Uterus (tissue), 4 donors: ENCODE measurements around the gene HSF5. TPM values are rescaled to one million over a fixed set of nuclear protein-coding genes. Genes with fewer than 3 reads are reported as not detected.

Experiments used
- DNase-seq, 2 donors: peaks; one replicate each; pipeline ENCODE4 v3.0.0-alpha.2; 2019 to 2020
- H3K27ac ChIP-seq, 2 donors: fragments of 200-600 bp; sonication (generic); 1 replicate in 1 of 2; 2 replicates in 1 of 2; pipeline ENCODE4 v1.5.1; 2016 to 2018
- H3K27me3 ChIP-seq, 2 donors: fragments of 200-600 bp; sonication (generic); one replicate each; pipeline ENCODE4 v1.5.1; 2018 to 2019; ENCODE audit warnings: control low read depth in 1 of 2
- H3K36me3 ChIP-seq, 2 donors: fragments of 200-600 bp; sonication (generic); one replicate each; pipeline ENCODE4 v1.5.1; 2019; ENCODE audit warnings: control low read depth in 1 of 2
- H3K4me1 ChIP-seq, 2 donors: fragments of 200-600 bp; sonication (generic); one replicate each; pipeline ENCODE4 v1.5.1; 2018 to 2019; ENCODE audit warnings: control low read depth in 1 of 2
- H3K4me3 ChIP-seq, 2 donors: fragments of 200-600 bp; sonication (generic); 1 replicate in 1 of 2; 2 replicates in 1 of 2; pipeline ENCODE4 v1.5.1; 2018 to 2019; ENCODE audit warnings: mild to moderate bottlenecking in 1 of 2
- H3K9me3 ChIP-seq, 2 donors: fragments of 200-600 bp; sonication (generic); one replicate each; pipeline ENCODE4 v1.5.1; 2019; ENCODE audit warnings: control low read depth in 1 of 2
- CTCF ChIP-seq, 4 experiments: fragments of 200-600 bp in 2 of 4; fragments of 450-650 bp in 2 of 4; sonication (generic) in 2 of 4; IDR thresholded peaks; one replicate each; pipeline ENCODE4 v1.5.1; 2016 to 2019; ENCODE audit warnings: antibody characterized with exemption in 4 of 4, mild to moderate bottlenecking in 2 of 4, moderate library complexity in 1 of 4
- POLR2A ChIP-seq, 2 donors: fragments of 450-650 bp; IDR thresholded peaks; one replicate each; pipeline ENCODE4 v1.6.1; 2016; ENCODE audit warnings: antibody characterized with exemption in 2 of 2, mild to moderate bottlenecking in 1 of 2, moderate library complexity in 1 of 2
- intact Hi-C: fragments of 100-400 bp; cut with DNase I; formaldehyde crosslinking; loops from one replicate; pipeline ENCODE4 v1.15.1; 2023; ENCODE audit warnings: low total_unique reads
- total RNA-seq, 4 donors: library from RNA; depleted of rRNA in 3 of 4; stranded (reverse); fragments of >200 nt in 3 of 4; gene quantifications; one replicate each; pipeline versions ENCODE4 v1.1.0 to v1.2.4, GENCODE V29; 2014 to 2023
- donor health status: DM: yes; HTN: yes; CAD: no.

The HSF5 gene
- total RNA-seq, 4 donors from 2014 or later, result 0.90 TPM; not detected in 3

DNA sequence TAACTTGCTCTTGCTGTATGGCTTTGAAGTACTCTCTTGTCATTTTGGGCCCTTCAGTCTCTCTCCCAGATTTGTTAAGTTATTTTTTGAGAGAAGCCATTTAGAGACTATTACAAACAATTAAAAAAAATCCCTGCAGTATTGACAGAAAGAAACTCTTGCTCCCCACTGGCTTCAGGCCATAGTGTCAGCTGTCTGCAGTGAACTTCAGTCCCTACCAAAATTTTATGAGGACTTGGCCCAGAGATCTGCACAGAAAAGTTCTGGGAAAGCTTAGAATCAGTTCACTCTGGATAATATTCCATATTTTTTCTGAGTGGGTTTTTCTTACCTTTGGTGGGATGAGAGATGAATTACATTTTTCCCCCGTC, 105.4 kb downstream of the HSF5 start:
- no peak overlapping the region for H3K27ac ChIP-seq
- H3K27me3 ChIP-seq, result no peaks in the 10 kb centered on the region
- H3K9me3 ChIP-seq, result no peaks in the 10 kb centered on the region
- no peaks in the 10 kb centered on the region for H3K36me3 ChIP-seq
- H3K4me3 ChIP-seq, result no peak overlapping the region
- no peak for DNase-seq
- TF ChIP-seq CTCF (IDR thresholded peaks at IDR 0.05) (no peak), POLR2A (IDR thresholded peaks at IDR 0.05) (no peak)
- intact Hi-C loops, result no loop called here
- no peaks in the 10 kb centered on the region for H3K4me1 ChIP-seq

DNA sequence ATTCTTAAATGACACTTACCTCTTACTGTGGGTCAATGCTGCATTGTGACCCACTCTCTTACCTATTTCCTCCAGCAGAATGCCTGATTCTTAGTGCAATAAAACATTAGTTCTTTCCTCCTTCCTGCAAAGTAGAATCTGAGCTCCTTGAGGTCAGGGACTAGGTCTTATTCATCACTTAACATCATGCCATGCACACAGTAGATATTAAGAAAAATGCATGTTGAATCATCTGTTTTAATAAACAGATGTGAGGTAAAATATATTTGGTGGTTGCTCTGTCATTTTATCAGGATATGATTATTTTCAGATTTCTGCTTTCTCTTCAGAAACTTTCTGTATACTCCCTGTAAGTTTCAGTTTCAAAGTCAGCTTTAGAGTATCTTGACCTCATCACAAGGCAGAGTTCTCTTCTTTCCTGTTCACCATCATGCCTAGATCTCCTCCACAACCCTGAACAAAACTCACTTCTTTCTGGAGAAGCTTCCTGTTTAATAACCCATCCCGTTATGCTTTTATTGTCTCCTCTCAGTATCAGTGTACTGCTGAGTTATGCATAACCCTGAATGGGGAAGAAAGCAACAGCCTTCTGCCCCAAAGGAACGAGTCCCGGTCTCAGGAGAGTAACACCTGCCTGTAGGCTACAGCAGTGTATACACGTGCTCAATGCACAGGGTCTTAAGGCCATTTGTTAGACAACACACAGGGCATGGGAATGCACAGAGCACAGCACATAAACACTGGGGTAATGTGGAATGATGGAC, 105.9 kb downstream of the HSF5 start:
- no peak for DNase-seq
- H3K36me3 ChIP-seq, result no peaks in the 10 kb centered on the region
- intact Hi-C loops, result no loop called here

GRCh38 chr17:58381124-58382035, 106.8 kb downstream of the HSF5 start:
- DNase-seq, result no peak
- intact Hi-C loops, result no loop called here
- Histone ChIP-seq H3K27ac (no peak overlapping the region), H3K27me3 (no peaks in the 10 kb centered on the region), H3K4me3 (no peak overlapping the region), H3K36me3 (no peaks in the 10 kb centered on the region), H3K9me3 (no peaks in the 10 kb centered on the region), H3K4me1 (no peaks in the 10 kb centered on the region)
- no peak for TF ChIP-seq CTCF (IDR thresholded peaks at IDR 0.05)

More for the DNA sequence above, 105.9 kb downstream of the HSF5 start:
- TF ChIP-seq POLR2A (IDR thresholded peaks at IDR 0.05) (no peak), CTCF (IDR thresholded peaks at IDR 0.05) (no peak)
- Histone ChIP-seq H3K27ac (no peak overlapping the region), H3K4me1 (no peaks in the 10 kb centered on the region), H3K4me3 (no peak overlapping the region), H3K9me3 (no peaks in the 10 kb centered on the region), H3K27me3 (no peaks in the 10 kb centered on the region)

DNA sequence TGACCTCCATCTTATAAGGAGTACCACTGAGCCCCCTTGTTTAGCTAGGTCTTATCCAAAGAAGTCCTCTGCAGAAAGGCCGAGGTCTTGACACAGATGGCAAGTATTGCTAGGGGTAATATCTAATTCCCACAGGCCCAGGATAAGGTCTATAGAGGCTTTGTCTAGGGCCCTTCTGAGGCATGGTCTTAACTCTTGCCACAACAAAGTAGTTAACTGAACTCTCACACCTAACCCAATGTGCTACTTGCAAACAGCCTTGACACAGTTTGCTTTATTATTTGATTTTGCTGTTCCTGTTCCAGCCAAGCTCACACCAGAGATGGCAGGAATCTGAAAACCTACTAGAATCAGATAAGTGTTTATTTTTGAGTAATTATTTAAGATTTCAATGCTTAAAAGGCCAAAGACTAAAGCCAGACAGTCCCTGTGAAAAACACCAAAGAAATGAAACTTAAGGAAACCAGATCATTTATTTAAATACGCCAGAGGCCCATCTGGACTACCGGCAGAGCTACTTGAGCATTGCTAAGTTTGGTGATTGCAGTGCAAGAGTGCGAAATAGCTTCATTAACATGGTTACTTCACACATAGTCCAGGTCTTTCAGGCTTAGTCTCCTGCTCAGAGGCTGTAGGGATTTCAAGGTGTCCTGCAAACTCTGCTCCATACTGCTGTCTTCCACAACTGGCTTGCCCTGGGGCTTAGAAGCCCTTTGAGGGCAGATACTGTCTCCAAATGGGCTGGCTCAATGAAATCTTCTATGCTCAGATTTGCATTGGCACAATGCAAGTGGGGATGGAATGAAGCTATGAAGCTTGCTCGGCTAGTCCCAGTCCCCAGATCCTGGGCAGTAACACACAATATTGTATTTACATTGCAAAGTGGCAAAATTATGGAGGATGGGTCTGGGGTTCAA, 107.7 kb downstream of the HSF5 start:
- no peaks in the 10 kb centered on the region for H3K36me3 ChIP-seq
- H3K4me1 ChIP-seq, result no peaks in the 10 kb centered on the region
- H3K27ac ChIP-seq, result no peak overlapping the region
- no peak overlapping the region for H3K4me3 ChIP-seq
- H3K9me3 ChIP-seq, result no peaks in the 10 kb centered on the region
- TF ChIP-seq CTCF (IDR thresholded peaks at IDR 0.05) (no peak), POLR2A (IDR thresholded peaks at IDR 0.05) (no peak)
- no peaks in the 10 kb centered on the region for H3K27me3 ChIP-seq
- no peak for DNase-seq
- intact Hi-C loops, result no loop called here
